Subcutaneous adipose tissue (tissue), 4 donors: Measurements from ENCODE around the gene YWHAE. TPM values are rescaled to one million over a fixed set of nuclear protein-coding genes. Genes with fewer than 3 reads are reported as not detected.

Experiments
- CTCF ChIP-seq: fragments of 450-650 bp; IDR thresholded peaks from one replicate; pipeline ENCODE4 v1.5.1; 2016; ENCODE audit warnings: low read depth, mild to moderate bottlenecking, control low read depth, antibody characterized with exemption, moderate library complexity
- total RNA-seq, 4 donors: library from RNA; depleted of rRNA; stranded (reverse); fragments of >200 nt; gene quantifications; one replicate each; pipeline ENCODE4 v1.1.0, GENCODE V29; 2016

Gene YWHAE
- total RNA-seq, 4 donors from 2014 or later, result 501 to 781 (median 598) TPM

GRCh38 chr17:1343554-1343953 lies 56.5 kb downstream of the YWHAE start:
- TF ChIP-seq CTCF, result no peak

GRCh38 chr17:1340371-1340770 lies 59.7 kb downstream of the YWHAE start:
- TF ChIP-seq CTCF, result no peak

- TF ChIP-seq CTCF, result no peak
Observed at GRCh38 chr17:1331708-1332107, 68.3 kb downstream of the YWHAE start.

- TF ChIP-seq CTCF, result no peak
Observed at GRCh38 chr17:1329745-1330343, 70.2 kb downstream of the YWHAE start.

GRCh38 chr17:1328437-1328836 lies 71.6 kb downstream of the YWHAE start:
- TF ChIP-seq CTCF, result no peak

GRCh38 chr17:1325766-1326165 lies 74.3 kb downstream of the YWHAE start:
- no peak for TF ChIP-seq CTCF

- no peak for TF ChIP-seq CTCF
Observed at GRCh38 chr17:1324201-1324771, 75.7 kb downstream of the YWHAE start.
